Ectodermal cell (in vitro differentiated cells): ENCODE results near the gene RASA1.
"Not testable (repeated sequence)": the region's sequence is repeated elsewhere in the genome, so short reads cannot be mapped to it uniquely, and the experiment has no call there.

ENCODE experiments used
- H3K27ac ChIP-seq: 2 replicates; pipeline ENCODE4 v1.7.0; 2013; ENCODE audit warnings: mild to moderate bottlenecking, low read depth, low read length; ENCODE audit not compliant: insufficient read depth, poor library complexity, severe bottlenecking
- H3K27me3 ChIP-seq: 2 replicates; pipeline ENCODE4 v1.7.0; 2013; ENCODE audit warnings: mild to moderate bottlenecking, low read length; ENCODE audit not compliant: insufficient read depth, control insufficient read depth, poor library complexity, severe bottlenecking
- H3K36me3 ChIP-seq: one replicate; pipeline ENCODE4 v1.7.0; 2013; ENCODE audit warnings: low read length; ENCODE audit not compliant: control insufficient read depth, insufficient read depth
- H3K4me1 ChIP-seq: one replicate; pipeline ENCODE4 v1.7.0; 2013; ENCODE audit warnings: low read length; ENCODE audit not compliant: control insufficient read depth, insufficient read depth
- H3K4me3 ChIP-seq: 2 replicates; pipeline ENCODE4 v1.7.0; 2013; ENCODE audit warnings: low read depth, low read length, control low read depth; ENCODE audit not compliant: insufficient read depth
- H3K9me3 ChIP-seq: 2 replicates; pipeline ENCODE4 v1.7.0; 2013; ENCODE audit warnings: mild to moderate bottlenecking, low read length, moderate library complexity; ENCODE audit not compliant: control insufficient read depth
- WGBS, 2 experiments: methylation state at CpG; one replicate each; pipeline ENCODE4 v1.1.7; 2013; ENCODE audit warnings: missing lambda C conversion rate in 2 of 2; 5-methylcytosine and 5-hydroxymethylcytosine counted together

The RASA1 gene

GRCh38 chr5:87254035-87254434, 13.6 kb upstream of the RASA1 start:
- 90 to 97% methylated on average over 2 of the region's 2 CpGs for WGBS, 2 experiments
- H3K9me3 ChIP-seq, result no peaks in the 10 kb centered on the region

GRCh38 chr5:87258507-87258906, 9.2 kb upstream of the RASA1 start:
- no peaks in the 10 kb centered on the region for H3K27me3 ChIP-seq
- no peak overlapping the region for H3K4me3 ChIP-seq
- H3K9me3 ChIP-seq, result no peaks in the 10 kb centered on the region
- no peak overlapping the region for H3K27ac ChIP-seq
- 83 to 90% methylated on average over 1 of the region's 1 CpG for WGBS, 2 experiments
- no peaks in the 10 kb centered on the region for H3K4me1 ChIP-seq
- H3K36me3 ChIP-seq, result no peaks in the 10 kb centered on the region

More at GRCh38 chr5:87254035-87254434, 13.6 kb upstream of the RASA1 start:
- Histone ChIP-seq H3K4me1 (no peaks in the 10 kb centered on the region), H3K36me3 (no peaks in the 10 kb centered on the region), H3K27me3 (no peaks in the 10 kb centered on the region), H3K27ac (no peak overlapping the region), H3K4me3 (no peak overlapping the region)

GRCh38 chr5:87260604-87261192, 7.0 kb upstream of the RASA1 start:
- H3K27me3 ChIP-seq, result no peaks in the 10 kb centered on the region
- H3K4me3 ChIP-seq, result no peak overlapping the region
- no peaks in the 10 kb centered on the region for H3K36me3 ChIP-seq
- H3K27ac ChIP-seq, result no peak overlapping the region
- no peaks in the 10 kb centered on the region for H3K9me3 ChIP-seq
- H3K4me1 ChIP-seq, result no peaks in the 10 kb centered on the region
- WGBS, 2 experiments, result 88 to 90% methylated on average over 4 of the region's 4 CpGs

- 30 to 34% methylated on average over 3 of the region's 3 CpGs for WGBS, 2 experiments
- H3K36me3 ChIP-seq, result no peaks in the 10 kb centered on the region
Measured at GRCh38 chr5:87263498-87263897, 4.2 kb upstream of the RASA1 start.

GRCh38 chr5:87266914-87267573, 639 bp upstream of the RASA1 start:
- Histone ChIP-seq H3K9me3 (no peaks in the 10 kb centered on the region), H3K4me3 (peak overlapping the region; percentile 67)
- 8 to 13% methylated on average over 11 to 12 of the region's 14 CpGs for WGBS, 2 experiments

More at GRCh38 chr5:87263498-87263897, 4.2 kb upstream of the RASA1 start:
- Histone ChIP-seq H3K9me3 (no peaks in the 10 kb centered on the region), H3K4me1 (no peaks in the 10 kb centered on the region), H3K27me3 (no peaks in the 10 kb centered on the region), H3K27ac (no peak overlapping the region), H3K4me3 (no peak overlapping the region)

GRCh38 chr5:87268126-87268969, 665 bp downstream of the RASA1 start:
- 0% methylated on average over 48 to 49 of the region's 49 CpGs for WGBS, 2 experiments
- Histone ChIP-seq H3K4me3 (peak overlapping the region; percentile 67), H3K27me3 (no peaks in the 10 kb centered on the region), H3K36me3 (no peaks in the 10 kb centered on the region), H3K9me3 (no peaks in the 10 kb centered on the region), H3K27ac (peak overlapping the region; percentile 94), H3K4me1 (no peaks in the 10 kb centered on the region)

More at GRCh38 chr5:87266914-87267573, 639 bp upstream of the RASA1 start:
- no peaks in the 10 kb centered on the region for H3K4me1 ChIP-seq
- peak overlapping the region; percentile 94 for H3K27ac ChIP-seq
- no peaks in the 10 kb centered on the region for H3K27me3 ChIP-seq
- no peaks in the 10 kb centered on the region for H3K36me3 ChIP-seq

GRCh38 chr5:87268970-87269377, 1.3 kb downstream of the RASA1 start:
- peak overlapping the region; percentile 94 for H3K27ac ChIP-seq
- no peaks in the 10 kb centered on the region for H3K27me3 ChIP-seq
- H3K9me3 ChIP-seq, result no peaks in the 10 kb centered on the region
- H3K36me3 ChIP-seq, result no peaks in the 10 kb centered on the region
- H3K4me1 ChIP-seq, result no peaks in the 10 kb centered on the region
- H3K4me3 ChIP-seq, result peak overlapping the region; percentile 67
- WGBS, 2 experiments, result 27 to 28% methylated on average over 4 of the region's 4 CpGs

- not testable (repeated sequence) for H3K27me3 ChIP-seq, H3K4me1 ChIP-seq, H3K36me3 ChIP-seq, H3K4me3 ChIP-seq, H3K9me3 ChIP-seq, H3K27ac ChIP-seq
- 94% methylated on average over 17 of the region's 17 CpGs for WGBS, 2 experiments
Measured at GRCh38 chr5:87270888-87271287, 3.2 kb downstream of the RASA1 start.

- Histone ChIP-seq H3K9me3 (no peaks in the 10 kb centered on the region), H3K27ac (no peak overlapping the region), H3K27me3 (no peaks in the 10 kb centered on the region), H3K4me1 (no peaks in the 10 kb centered on the region), H3K4me3 (no peak overlapping the region), H3K36me3 (peaks cover 7% of the 10 kb centered on the region)
- no CpG with 5 or more reads among the region's 1 CpG for WGBS, 2 experiments
Measured at GRCh38 chr5:87276655-87277054, 9.0 kb downstream of the RASA1 start.

- peaks cover 7% of the 10 kb centered on the region for H3K36me3 ChIP-seq
- WGBS, 2 experiments, result 95 to 97% methylated on average over 2 of the region's 2 CpGs
- H3K9me3 ChIP-seq, result no peaks in the 10 kb centered on the region
- H3K27ac ChIP-seq, result no peak overlapping the region
- no peaks in the 10 kb centered on the region for H3K27me3 ChIP-seq
- H3K4me1 ChIP-seq, result no peaks in the 10 kb centered on the region
- H3K4me3 ChIP-seq, result no peak overlapping the region
Measured at GRCh38 chr5:87277279-87277835, 9.7 kb downstream of the RASA1 start.
